Ureter (tissue), 1 donor: ENCODE results near the gene ZNF705A. TPM values are rescaled to one million over a fixed set of nuclear protein-coding genes. Genes with fewer than 3 reads are reported as not detected.
"Not testable (repeated sequence)": the region's sequence is repeated elsewhere in the genome, so short reads cannot be mapped to it uniquely, and the experiment has no call there.

Experiments
- DNase-seq: peaks from one replicate; pipeline ENCODE4 v3.0.0-alpha.2; 2020; ENCODE audit warnings: low spot score
- total RNA-seq: library from RNA; stranded (reverse); gene quantifications from one replicate; pipeline ENCODE4 v1.2.4, GENCODE V29; 2023
- donor health status: DM: yes; HTN: yes; CAD: no.

The ZNF705A gene
- total RNA-seq, 1 donor from 2014 or later: not detected

- DNase-seq: not testable (repeated sequence)
Measured at GRCh38 chr12:8184206-8184605, 27.4 kb downstream of the ZNF705A start.

DNA sequence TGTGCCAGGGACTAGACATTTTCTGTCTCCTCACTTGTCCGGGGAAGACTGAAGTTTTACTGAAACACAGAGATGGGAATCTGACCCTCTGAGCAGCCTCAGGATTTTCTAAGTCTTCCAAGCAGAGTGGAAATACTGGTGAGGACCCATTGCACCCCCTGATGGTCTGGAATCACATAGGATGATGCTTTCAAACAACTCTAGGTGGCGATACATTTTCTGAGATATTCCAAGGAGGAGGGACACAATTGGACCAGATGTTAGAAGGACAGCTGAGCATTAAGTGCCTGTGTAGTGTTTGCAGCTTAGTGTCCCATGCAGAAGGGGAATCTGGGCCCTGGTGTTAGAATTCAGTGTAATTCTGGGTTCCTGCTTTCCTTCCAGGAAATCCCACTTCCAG, 31.3 kb downstream of the ZNF705A start:
- DNase-seq: not testable (repeated sequence)

DNA sequence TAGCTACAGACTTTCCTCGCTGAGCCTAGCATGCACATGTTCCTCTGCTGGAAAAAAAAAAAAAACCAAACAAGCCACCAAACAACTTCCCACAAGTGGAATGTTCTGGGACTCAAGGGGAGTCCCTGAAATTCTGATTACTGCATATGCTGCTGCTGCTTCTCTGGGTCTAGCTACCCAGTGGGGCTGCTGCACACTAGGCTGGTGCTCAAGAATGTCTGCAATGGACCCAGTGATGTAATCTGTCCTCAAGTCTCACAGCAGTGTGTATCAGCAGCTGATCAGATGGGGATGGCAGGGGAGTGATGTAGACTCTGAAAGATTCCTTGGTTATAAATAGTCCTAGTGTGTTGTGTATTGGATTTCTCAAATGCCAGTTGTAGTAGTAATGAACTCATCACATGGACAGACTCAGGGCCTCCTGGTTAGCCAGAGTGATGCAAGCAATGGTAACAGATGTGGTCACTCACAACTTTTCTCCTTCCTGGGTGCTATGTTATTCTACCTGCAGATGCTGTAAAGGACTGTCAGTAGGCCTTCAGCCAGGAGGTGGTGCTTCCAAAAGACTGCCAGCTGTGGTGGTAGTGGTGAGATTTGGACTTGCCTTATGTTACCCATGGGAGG, 41.0 kb downstream of the ZNF705A start:
- not testable (repeated sequence) for DNase-seq

DNA sequence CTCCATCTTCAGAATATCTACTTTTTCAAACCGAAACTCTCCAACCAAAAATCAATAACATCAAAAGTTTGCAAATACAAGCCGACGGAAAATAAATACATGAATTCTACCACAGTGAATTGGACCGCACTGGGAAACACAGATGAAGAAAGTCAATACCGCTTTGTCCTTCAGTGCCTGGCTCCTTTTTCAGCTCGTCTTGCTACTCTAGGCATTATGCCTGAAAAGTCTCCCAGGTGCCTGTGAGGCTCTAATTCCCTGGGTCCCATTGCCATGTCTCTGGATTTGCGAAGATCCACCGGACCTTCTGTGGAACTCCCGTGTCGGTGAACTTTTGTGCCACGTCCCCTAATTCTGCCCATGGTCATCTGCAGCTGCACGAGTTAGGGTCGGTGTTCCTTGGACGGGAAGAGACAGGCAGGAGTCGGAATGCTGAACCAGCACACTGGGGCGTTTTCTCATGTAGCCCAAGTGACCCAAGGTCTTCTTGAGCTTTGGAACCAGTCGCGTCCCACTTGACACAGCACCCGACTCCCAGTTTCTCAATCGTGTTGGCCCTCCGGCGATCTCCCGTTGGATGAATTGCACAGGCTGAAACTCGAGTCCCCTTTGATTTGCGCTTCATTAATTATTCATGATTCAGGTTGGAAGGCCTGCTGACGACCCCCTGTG, 62.0 kb downstream of the ZNF705A start:
- DNase-seq: not testable (repeated sequence)

- not testable (repeated sequence) for DNase-seq
Measured at GRCh38 chr12:8221375-8221774, 64.6 kb downstream of the ZNF705A start.

- not testable (repeated sequence) for DNase-seq
Measured at GRCh38 chr12:8221844-8222243, 65.0 kb downstream of the ZNF705A start.

DNA sequence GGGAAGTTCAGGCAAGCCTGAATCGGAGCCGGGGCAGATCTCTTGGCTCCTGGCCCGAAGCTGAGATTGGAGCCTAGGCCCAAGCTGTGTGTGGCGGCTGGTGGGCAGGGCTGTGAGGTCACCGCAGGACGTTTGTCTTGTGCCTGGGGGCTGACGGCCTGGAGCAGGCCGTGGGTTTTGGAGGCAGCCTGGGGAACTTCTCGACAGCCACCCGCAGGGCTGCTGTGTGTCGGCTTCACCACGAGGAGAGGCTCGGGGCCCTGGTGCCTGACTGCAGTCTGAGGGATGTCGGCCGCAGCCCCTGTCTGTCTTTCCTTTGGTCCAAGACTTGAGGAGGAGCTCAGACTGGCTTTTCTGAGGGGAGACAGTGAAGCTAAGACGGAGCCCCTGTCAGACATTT, 65.5 kb downstream of the ZNF705A start:
- DNase-seq: not testable (repeated sequence)

GRCh38 chr12:8223646-8224045, 66.8 kb downstream of the ZNF705A start:
- not testable (repeated sequence) for DNase-seq

DNA sequence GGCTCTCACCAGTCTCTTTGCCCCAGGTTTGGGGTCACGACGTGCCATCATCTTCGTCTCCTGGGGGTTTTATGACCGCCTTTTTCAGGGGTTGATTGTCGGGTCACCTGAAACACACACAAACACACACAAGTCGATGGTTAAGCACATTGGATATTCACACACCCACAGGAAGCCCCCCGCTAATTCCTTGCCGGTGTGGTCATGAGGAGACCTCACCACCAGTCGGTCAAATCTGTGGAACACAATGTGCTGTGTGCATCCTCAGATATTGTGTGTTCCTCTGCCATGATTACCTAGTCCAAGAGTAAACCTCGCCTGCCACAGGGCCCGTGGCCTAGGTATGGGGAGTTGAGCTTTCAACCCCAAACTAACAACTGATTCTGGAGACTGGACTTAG, 68.0 kb downstream of the ZNF705A start:
- not testable (repeated sequence) for DNase-seq

- DNase-seq: no peak
Measured at GRCh38 chr12:8226355-8226754, 69.5 kb downstream of the ZNF705A start.

DNA sequence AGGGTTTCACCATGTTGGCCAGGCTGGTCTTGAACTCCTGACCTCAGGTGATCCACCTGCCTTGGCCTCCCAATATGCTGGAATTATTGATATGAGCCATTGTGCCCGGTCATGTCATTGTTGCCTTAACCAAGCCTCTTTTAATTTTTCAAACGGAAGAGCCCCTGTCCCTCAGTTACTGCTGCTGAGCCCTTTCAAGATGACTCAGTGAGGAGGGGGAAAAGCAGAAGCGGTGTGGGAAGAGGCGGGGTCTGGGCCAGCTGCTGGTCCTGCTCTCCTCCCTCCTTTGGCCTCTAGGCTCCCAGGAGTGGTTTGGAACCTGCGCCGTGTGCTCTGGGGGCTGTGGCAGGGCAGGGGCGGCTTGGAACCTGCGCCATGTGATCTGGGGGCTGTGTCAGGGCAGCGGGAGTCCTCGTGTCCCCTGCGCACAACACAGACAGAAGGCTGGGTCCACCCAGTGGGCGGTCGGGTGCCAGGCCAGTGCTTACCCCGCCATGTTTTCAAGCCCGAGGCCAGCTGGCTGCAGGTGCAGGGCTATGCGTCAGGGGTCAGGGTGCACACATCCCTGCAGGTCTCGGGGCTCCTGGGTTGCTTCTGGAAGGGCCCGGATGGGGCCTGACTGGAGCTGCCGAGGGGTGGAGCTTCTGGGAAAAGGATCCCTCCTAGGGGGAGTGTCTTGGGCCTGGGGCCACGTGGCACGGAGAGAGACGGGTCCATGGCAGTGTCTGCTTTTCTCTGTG, 70.3 kb downstream of the ZNF705A start, which contains the start of gene FAM90A1:
TSS of gene FAM90A1 (minus strand) at position 627 of the 740 bp plus-strand sequence. CDS start 2,786 bp downstream, outside the sequence.
- peak; percentile 60 for DNase-seq

- not testable (repeated sequence) for DNase-seq
Measured at GRCh38 chr12:8227732-8228077, 70.9 kb downstream of the ZNF705A start.

DNA sequence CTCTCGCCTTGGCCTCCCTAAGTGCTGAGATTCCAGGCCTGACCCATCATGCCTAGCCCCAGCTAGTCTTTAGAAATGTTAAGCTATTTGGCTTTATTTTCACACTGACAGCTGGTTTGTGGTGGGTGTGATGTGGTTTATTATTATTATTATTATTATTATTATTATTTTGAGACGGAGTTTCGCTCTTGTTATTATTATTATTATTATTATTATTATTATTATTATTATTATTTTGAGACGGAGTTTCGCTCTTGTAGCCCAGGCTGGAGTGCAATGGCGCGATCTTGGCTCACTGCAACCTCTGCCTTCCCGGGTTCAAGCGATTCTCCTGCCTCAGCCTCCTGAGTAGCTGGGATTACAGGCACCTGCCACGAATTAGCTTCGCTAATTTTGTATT, 71.8 kb downstream of the ZNF705A start:
- DNase-seq: not testable (repeated sequence)

DNA sequence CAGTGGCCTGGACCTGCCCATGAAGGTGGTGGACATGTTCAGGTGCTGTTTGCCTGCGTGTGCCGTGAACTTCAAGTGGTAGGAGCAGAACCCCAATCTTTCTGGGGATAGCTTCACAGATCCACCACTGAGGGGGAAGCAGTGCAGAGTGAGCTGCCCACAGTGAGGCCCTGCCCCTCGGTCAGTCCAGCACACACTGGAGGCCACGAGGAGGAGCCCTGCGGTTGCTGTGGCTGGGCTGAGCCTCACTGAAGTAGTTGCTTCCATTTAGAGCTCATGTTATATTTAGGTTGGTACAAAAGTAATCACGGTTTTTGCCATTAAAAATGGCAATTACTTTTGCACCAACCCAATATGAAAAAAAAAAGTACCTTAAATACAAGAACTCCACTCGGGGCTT, 72.7 kb downstream of the ZNF705A start:
- DNase-seq: not testable (repeated sequence)

Other genes starting within 250 kb of the ZNF705A start
- gene SLC2A3, start 220.8 kb upstream of the ZNF705A start, total RNA-seq: 61.9 TPM
- gene FOXJ2, start 124.3 kb upstream of the ZNF705A start, total RNA-seq: 21.1 TPM
- gene C3AR1, start 90.7 kb upstream of the ZNF705A start, total RNA-seq: 4.6 TPM
- gene NECAP1, start 74.7 kb upstream of the ZNF705A start, total RNA-seq: 32.5 TPM
- gene CLEC4A, start 33.4 kb upstream of the ZNF705A start, total RNA-seq: 2.1 TPM
- gene FAM90A1, start 70.6 kb downstream of the ZNF705A start, total RNA-seq: 0.65 TPM